Heart left ventricle (tissue), 13 donors: ENCODE results near the gene PACSIN2.

Experiments used
- POLR2A ChIP-seq, 2 donors: fragments of 450-650 bp; IDR thresholded peaks; one replicate each; pipeline ENCODE4 v1.6.1; 2017; ENCODE audit warnings: antibody characterized with exemption in 2 of 2, mild to moderate bottlenecking in 2 of 2, moderate library complexity in 2 of 2
- TF ChIP-seq, protein P1 (sequence below), 12 donors: fragments of 200-600 bp; sonication (generic) in 4 of 12; IDR thresholded peaks; one replicate each; pipeline versions ENCODE4 v1.5.0 to v1.8.0; 2018 to 2022; ENCODE audit warnings: antibody characterized with exemption in 12 of 12, mild to moderate bottlenecking in 5 of 12
- donor health status: ischemic (EF 13 %, LVEDD 7.1; RV severe dilation, severe dysfunction).
- donor health status: DM: no; HTN: yes; CAD: no.
- donor health status: DM: no; HTN: no; CAD: no.
- donor health status: ischemic (EF 25% LVEDD 6.9; RV normal size, moderate dysfunction).
- donor health status: ischemic (EF 25% LVEDD 5.7; RV mildly dilated, moderate dysfunction).
- donor health status: ischemic (EF 35%, LVEDD 5.7; RV mildly dilated, moderate dysfunction).
- donor health status: nonischemic (EF 11% LVEDD 7.7; RV severe dilation, severe dysfunction).
- donor health status: DM: yes; HTN: yes; CAD: no.
- donor health status: PGD.
- donor health status: ischemic (EF 29% LVEDD 5.4; RV normal size, mild dysfunction).
- donor health status: nonischemic (EF 23%, LVEDD 6.1; RV moderate dilation, normal function).

DNA sequence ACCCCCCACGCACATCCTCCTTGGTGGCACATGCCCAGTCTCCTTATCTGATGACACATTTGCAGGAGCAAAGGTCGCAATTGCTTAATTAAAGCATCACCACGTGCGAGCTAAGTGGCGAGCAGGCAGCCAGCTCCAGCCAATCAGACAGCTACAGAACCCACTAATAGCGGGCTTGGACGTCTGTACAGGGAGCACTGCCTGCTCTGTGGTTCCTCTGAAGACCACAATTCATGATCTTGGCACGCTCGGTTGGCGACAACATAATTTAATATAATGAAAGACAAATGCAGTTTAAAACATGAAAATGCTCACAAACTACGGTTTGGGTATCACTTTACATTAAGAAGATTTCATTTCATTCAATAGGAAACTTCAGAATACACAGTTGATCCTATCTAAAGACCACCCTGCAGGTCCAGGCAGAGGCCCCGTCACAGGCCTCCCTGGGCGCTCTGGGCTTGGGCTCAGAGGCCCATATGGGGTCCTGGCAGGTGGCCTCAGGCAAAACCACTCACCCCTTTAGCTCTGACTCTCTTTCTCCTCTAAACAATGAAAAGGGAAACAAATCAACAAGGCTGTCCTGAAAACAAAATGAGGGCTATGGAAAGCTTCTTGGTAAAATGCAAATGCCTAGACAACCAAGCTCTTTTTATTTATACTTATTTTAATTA lies 10.4 kb downstream of the PACSIN2 start:
- TF ChIP-seq, protein P1, sequence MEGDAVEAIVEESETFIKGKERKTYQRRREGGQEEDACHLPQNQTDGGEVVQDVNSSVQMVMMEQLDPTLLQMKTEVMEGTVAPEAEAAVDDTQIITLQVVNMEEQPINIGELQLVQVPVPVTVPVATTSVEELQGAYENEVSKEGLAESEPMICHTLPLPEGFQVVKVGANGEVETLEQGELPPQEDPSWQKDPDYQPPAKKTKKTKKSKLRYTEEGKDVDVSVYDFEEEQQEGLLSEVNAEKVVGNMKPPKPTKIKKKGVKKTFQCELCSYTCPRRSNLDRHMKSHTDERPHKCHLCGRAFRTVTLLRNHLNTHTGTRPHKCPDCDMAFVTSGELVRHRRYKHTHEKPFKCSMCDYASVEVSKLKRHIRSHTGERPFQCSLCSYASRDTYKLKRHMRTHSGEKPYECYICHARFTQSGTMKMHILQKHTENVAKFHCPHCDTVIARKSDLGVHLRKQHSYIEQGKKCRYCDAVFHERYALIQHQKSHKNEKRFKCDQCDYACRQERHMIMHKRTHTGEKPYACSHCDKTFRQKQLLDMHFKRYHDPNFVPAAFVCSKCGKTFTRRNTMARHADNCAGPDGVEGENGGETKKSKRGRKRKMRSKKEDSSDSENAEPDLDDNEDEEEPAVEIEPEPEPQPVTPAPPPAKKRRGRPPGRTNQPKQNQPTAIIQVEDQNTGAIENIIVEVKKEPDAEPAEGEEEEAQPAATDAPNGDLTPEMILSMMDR (IDR thresholded peaks at IDR 0.05): no peak
- TF ChIP-seq POLR2A (IDR thresholded peaks at IDR 0.05): no peak
